Measurements from ENCODE around the gene HBE1. TPM values are rescaled to one million over a fixed set of nuclear protein-coding genes. Genes with fewer than 3 reads are reported as not detected.
"Not testable (repeated sequence)": the region's sequence is repeated elsewhere in the genome, so short reads cannot be mapped to it uniquely, and the experiment has no call there.

The HBE1 gene
- total RNA-seq, 2 donors from 2014 or later: not detected

DNA sequence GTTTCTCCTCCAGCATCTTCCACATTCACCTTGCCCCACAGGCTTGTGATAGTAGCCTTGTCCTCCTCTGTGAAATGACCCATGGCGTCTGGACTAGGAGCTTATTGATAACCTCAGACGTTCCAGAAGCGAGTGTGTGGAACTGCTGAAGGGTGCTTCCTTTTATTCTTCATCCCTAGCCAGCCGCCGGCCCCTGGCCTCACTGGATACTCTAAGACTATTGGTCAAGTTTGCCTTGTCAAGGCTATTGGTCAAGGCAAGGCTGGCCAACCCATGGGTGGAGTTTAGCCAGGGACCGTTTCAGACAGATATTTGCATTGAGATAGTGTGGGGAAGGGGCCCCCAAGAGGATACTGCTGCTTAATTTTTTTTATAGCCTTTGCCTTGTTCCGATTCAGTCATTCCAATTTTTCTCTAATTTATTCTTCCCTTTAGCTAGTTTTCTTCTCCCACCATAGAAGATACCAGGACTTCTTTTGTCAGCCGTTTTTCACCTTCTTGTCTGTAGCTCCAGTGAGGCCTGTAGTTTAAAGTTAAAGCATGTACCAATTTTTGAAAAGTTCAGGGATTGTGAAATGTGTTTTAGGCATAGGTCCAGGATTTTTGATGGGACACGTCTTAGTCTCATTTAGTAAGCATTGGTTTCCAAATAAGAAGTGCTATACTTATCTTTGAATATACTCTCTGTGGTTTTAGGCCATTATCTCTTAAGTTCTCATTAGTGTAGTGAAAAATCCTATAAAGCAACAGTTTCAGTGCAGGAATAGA, 14.9 kb downstream of the HBE1 start, which contains the start of gene HBG2:
Gene HBG2, minus strand, starts transcription at position 136 of the 768 bp plus-strand sequence. Its CDS starts 53 bp downstream, at position 83.
- not testable (repeated sequence) for H3K9me3 ChIP-seq (ENCODE audit: control insufficient read depth, low read length, poor library complexity, severe bottlenecking); H3K4me1 Mint-ChIP-seq; H3K27ac Mint-ChIP-seq; DNase-seq; H3K4me3 Mint-ChIP-seq; H3K36me3 Mint-ChIP-seq (ENCODE audit: low read depth); ATAC-seq
- H3K27me3 Mint-ChIP-seq: peaks cover 30% of the 10 kb centered on the region

DNA sequence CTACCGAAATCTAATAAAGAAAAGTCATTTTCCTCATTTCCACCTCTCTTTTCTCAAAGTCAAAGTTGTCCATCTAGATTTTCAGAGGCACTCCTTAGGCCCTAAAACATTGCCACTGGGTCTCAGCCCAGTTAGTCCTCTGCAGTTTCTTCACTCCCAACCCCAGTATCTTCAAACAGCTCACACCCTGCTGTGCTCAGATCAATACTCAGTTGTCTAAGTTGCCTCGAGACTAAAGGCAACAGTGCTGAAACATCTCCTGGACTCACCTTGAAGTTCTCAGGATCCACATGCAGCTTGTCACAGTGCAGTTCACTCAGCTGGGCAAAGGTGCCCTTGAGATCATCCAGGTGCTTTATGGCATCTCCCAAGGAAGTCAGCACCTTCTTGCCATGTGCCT, 15.7 kb downstream of the HBE1 start:
- H3K36me3 Mint-ChIP-seq (ENCODE audit: low read depth); H3K4me3 Mint-ChIP-seq; H3K27ac Mint-ChIP-seq; H3K9me3 ChIP-seq (ENCODE audit: control insufficient read depth, low read length, poor library complexity, severe bottlenecking); ATAC-seq; H3K4me1 Mint-ChIP-seq; DNase-seq: not testable (repeated sequence)
- H3K27me3 Mint-ChIP-seq: peaks cover 30% of the 10 kb centered on the region

DNA sequence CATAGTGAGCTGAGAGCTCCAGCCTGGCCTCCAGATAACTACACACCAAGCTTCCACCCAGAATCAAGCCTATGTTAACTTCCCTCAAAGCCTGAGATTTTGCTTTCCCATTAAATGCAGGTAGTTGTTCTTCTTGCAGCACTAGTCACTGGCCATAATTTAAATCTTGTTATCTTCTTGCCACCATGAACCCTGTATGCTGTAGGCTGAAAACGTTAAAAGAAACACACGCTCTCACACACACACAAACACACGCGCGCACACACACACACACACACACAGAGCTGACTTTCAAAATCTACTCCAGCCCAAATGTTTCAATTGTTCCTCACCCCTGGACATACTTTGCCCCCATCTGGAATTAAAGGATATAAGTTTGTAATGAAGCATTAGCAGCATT, 16.3 kb downstream of the HBE1 start:
- not testable (repeated sequence) for H3K9me3 ChIP-seq (ENCODE audit: control insufficient read depth, low read length, poor library complexity, severe bottlenecking); H3K4me1 Mint-ChIP-seq; ATAC-seq; DNase-seq; H3K27ac Mint-ChIP-seq; H3K4me3 Mint-ChIP-seq; H3K36me3 Mint-ChIP-seq (ENCODE audit: low read depth)
- peaks cover 30% of the 10 kb centered on the region for H3K27me3 Mint-ChIP-seq

DNA sequence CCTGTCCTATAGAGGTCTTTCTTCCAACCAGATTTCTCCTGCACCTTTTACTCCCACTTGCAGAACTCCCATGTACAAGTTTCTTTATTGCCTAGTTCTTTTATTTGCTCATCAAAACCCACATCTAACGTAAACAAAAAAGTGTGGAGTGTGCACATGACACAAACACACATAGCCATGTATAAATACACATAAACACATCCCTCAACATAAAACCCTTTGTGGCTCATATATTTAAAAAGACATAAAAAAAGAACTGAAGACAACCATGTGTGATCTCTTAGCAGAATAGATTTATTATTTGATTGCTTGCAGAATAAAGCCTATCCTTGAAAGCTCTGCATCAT, 16.9 kb downstream of the HBE1 start:
- Mint-ChIP-seq H3K4me3 (no peak overlapping the region), H3K27ac (no peak overlapping the region), H3K4me1 (no peaks in the 10 kb centered on the region), H3K27me3 (peaks cover 30% of the 10 kb centered on the region), H3K36me3 (ENCODE audit: low read depth) (no peaks in the 10 kb centered on the region)
- ATAC-seq: no peak
- DNase-seq: no peak
- H3K9me3 ChIP-seq (ENCODE audit: control insufficient read depth, low read length, poor library complexity, severe bottlenecking): no peaks in the 10 kb centered on the region

DNA sequence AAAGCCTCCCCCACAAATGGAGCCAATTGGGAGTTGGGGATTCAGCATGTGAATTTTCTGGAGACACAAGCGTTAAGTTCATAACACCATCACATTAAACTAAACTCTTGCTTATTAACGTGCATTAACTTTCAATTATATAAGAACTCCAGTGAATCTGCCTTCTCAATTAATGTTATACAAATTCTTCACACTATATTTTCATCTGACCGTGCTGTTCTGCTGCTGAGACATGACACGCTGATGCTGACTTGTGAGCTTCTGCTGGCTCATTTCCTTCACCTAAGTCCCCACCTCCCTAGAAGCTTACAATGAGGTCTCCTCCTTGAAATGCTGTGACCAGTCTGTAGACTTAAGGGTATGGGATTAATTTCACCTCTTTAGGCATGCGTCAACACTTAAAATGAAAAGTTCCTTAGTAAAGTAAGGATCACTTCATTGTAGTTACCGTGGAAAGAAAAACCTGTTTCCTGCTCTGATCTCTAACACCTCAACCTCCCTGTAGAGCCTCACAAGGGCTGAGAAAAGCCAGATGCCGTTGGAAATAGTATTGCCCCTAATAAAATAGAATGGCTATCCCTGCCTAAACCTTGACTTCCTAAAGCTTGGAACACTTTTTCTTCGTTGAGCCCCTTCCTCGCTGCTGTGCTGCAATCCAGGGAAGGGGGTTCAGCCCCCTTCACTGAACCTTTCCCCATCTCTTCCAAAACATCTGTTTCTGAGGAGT, 17.4 kb downstream of the HBE1 start:
- no peak for ATAC-seq
- no peaks in the 10 kb centered on the region for H3K36me3 Mint-ChIP-seq (ENCODE audit: low read depth)
- no peak for DNase-seq
- no peak overlapping the region for H3K27ac Mint-ChIP-seq
- H3K4me3 Mint-ChIP-seq: no peak overlapping the region
- H3K27me3 Mint-ChIP-seq: peaks cover 30% of the 10 kb centered on the region
- no peaks in the 10 kb centered on the region for H3K4me1 Mint-ChIP-seq
- H3K9me3 ChIP-seq (ENCODE audit: control insufficient read depth, low read length, poor library complexity, severe bottlenecking): no peaks in the 10 kb centered on the region

DNA sequence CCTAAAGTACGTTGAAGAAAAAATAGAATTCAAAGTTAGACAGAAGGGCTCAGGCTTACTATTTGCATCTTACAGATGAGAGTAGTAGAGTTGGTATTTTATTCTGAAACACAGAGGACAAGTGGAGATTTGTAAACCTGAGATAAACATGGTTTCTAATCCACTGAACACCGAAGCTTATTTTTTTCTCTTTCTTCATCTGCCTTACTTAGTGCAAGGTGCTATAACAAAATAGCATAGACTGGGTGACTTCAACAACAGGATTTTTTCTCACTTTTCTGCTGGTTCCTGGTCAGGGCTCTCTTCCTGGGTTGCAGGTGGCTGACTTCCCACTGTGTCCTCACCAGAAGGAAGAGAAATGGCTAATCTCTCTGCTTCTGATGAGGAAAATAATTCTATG, 18.0 kb downstream of the HBE1 start:
- no peaks in the 10 kb centered on the region for H3K4me1 Mint-ChIP-seq
- no peak for ATAC-seq

DNA sequence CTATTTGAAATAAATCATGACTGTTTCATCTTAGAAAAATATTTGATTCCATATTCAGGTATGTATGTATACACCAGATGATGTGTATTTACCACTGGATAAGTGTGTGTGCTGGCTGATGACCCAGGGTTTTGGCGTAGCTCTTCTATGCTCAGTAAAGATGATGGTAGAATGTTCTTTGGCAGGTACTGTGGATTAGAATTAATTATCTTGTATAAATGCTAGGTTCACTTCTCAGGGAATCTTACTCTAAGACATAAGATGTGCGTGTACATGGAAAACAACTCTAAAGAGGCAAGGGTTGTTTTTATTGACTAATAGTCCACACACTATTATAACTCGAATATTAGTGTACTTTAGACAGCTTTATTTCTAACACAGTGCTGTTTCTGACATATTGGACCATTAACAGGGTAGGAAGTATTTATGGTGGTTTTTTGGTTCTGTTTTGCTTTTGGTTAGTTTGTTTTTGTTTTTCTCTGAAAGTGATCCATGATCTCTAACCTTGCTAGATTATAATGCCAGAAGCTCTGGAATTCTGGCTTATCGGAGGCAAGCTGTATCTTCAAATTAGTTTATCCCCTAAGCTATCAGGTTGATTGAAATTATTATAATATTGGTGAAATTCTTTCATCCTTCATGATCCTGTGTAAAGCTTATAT, 19.1 kb downstream of the HBE1 start:
- no peaks in the 10 kb centered on the region for H3K9me3 ChIP-seq (ENCODE audit: control insufficient read depth, low read length, poor library complexity, severe bottlenecking)
- ATAC-seq (no peak), DNase-seq (no peak)
- Mint-ChIP-seq H3K4me3 (no peak overlapping the region), H3K4me1 (no peaks in the 10 kb centered on the region), H3K27me3 (peaks cover 38% of the 10 kb centered on the region), H3K36me3 (ENCODE audit: low read depth) (no peaks in the 10 kb centered on the region), H3K27ac (no peak overlapping the region)

More for the DNA sequence above, 18.0 kb downstream of the HBE1 start:
- no peak overlapping the region for H3K4me3 Mint-ChIP-seq
- no peak overlapping the region for H3K27ac Mint-ChIP-seq
- peaks cover 32% of the 10 kb centered on the region for H3K27me3 Mint-ChIP-seq
- DNase-seq: no peak
- no peaks in the 10 kb centered on the region for H3K9me3 ChIP-seq (ENCODE audit: control insufficient read depth, low read length, poor library complexity, severe bottlenecking)
- no peaks in the 10 kb centered on the region for H3K36me3 Mint-ChIP-seq (ENCODE audit: low read depth)

DNA sequence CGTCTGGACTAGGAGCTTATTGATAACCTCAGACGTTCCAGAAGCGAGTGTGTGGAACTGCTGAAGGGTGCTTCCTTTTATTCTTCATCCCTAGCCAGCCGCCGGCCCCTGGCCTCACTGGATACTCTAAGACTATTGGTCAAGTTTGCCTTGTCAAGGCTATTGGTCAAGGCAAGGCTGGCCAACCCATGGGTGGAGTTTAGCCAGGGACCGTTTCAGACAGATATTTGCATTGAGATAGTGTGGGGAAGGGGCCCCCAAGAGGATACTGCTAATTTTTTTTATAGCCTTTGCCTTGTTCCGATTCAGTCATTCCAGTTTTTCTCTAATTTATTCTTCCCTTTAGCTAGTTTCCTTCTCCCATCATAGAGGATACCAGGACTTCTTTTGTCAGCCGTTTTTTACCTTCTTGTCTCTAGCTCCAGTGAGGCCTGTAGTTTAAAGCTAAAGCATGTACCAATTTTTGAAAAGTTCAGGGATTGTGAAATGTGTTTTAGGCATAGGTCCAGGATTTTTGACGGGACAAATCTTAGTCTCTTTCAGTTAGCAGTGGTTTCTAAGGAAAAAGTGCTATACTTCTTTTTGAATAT, 19.8 kb downstream of the HBE1 start, which contains the start of gene HBG1:
Gene HBG1, minus strand, starts transcription at position 51 of the 590 bp plus-strand sequence. CDS start 53 bp downstream, outside the sequence.
- not testable (repeated sequence) for DNase-seq; ATAC-seq; H3K4me1 Mint-ChIP-seq; H3K27ac Mint-ChIP-seq; H3K9me3 ChIP-seq (ENCODE audit: control insufficient read depth, low read length, poor library complexity, severe bottlenecking); H3K4me3 Mint-ChIP-seq; H3K36me3 Mint-ChIP-seq (ENCODE audit: low read depth)
- H3K27me3 Mint-ChIP-seq: peaks cover 42% of the 10 kb centered on the region

DNA sequence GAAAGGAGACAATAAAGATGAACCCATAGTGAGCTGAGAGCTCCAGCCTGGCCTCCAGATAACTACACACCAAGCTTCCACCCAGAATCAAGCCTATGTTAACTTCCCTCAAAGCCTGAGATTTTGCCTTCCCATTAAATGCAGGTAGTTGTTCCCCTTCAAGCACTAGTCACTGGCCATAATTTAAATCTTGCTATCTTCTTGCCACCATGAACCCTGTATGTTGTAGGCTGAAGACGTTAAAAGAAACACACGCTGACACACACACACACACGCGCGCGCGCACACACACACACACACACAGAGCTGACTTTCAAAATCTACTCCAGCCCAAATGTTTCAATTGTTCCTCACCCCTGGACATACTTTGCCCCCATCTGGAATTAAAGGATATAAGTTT, 21.2 kb downstream of the HBE1 start:
- not testable (repeated sequence) for H3K27ac Mint-ChIP-seq; H3K4me1 Mint-ChIP-seq; H3K36me3 Mint-ChIP-seq (ENCODE audit: low read depth); H3K9me3 ChIP-seq (ENCODE audit: control insufficient read depth, low read length, poor library complexity, severe bottlenecking); DNase-seq; ATAC-seq; H3K4me3 Mint-ChIP-seq
- peaks cover 43% of the 10 kb centered on the region for H3K27me3 Mint-ChIP-seq

DNA sequence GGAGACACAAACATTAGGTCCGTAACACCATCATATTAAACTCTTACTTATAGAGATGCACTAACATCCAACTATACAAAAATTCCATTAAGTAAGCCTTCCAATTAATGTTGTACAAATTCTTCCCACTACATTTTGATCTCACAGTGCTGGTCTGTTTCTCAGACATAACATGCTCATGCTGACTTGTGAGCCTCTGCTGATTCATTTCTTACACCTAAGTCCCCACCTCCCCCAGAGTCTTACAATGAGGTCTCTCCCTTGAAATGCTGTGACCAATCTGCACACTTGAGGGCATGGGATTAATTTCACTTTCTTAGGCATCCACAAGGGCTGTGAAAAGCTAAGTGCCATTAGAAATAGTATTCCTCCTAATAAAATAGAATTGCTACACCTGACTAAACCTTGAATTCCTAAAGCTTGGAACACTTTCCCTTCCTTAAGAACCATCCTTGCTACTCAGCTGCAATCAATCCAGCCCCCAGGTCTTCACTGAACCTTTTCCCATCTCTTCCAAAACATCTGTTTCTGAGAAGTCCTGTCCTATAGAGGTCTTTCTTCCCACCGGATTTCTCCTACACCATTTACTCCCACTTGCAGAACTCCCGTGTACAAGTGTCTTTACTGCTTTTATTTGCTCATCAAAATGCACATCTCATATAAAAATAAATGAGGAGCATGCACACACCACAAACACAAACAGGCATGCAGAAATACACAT, 22.1 kb downstream of the HBE1 start:
- Mint-ChIP-seq H3K36me3 (ENCODE audit: low read depth) (no peaks in the 10 kb centered on the region), H3K4me3 (no peak overlapping the region), H3K27ac (no peak overlapping the region), H3K27me3 (peaks cover 42% of the 10 kb centered on the region), H3K4me1 (no peaks in the 10 kb centered on the region)
- no peak for DNase-seq
- no peaks in the 10 kb centered on the region for H3K9me3 ChIP-seq (ENCODE audit: control insufficient read depth, low read length, poor library complexity, severe bottlenecking)
- no peak for ATAC-seq

DNA sequence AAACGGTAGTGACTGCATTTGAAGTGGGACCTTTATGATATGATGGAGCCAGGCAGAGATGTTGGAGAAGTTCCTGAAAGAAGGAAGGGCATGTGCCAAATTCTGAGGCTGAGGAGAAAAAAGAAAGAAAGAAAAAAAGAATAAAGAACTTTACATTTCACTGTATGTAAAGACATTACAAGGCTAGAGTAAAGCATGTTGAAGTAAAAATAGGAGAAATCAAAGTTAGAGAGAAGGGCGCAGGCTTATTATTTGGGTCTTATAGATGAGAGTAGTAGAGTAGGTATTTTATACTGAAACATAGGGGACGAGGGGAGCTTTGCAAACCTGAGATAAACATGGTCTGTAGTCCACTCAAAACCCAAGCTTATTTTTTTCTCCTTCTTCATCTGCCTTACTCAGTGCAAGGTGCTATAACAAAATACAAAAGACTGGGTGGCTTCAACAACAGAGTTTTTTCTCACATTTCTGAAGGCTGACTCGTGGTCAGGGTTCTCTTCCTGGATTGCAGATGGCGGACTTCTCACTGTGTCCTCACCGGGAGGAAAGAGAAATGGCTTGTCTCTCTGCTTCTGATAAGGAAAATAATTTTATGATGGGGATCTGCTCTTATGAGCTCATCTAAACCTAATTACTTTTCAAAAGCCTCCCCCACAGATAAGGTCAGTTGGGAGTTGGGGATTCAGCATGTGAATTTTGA, 22.8 kb downstream of the HBE1 start:
- Mint-ChIP-seq H3K36me3 (ENCODE audit: low read depth) (no peaks in the 10 kb centered on the region), H3K27ac (no peak overlapping the region)

DNA sequence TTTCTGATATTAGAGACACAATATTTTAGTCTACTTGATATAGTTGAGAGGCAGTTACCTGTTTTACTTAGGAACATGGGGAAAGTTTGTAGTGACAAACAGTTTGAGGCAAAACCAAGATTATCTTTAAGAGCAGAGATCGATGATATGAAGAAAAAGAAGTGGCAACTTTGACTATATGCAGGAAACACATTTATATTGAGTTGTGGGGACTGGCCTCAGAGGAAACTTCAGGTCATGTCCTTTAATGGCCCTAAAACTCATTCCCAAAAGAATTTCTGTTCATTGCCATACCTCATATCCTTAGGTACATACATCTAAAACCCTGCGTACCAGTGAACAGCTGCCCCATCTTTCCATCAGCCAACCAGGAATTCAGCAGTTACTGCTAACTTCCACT, 24.6 kb downstream of the HBE1 start:
- no peaks in the 10 kb centered on the region for H3K36me3 Mint-ChIP-seq (ENCODE audit: low read depth)
- ATAC-seq: no peak
- no peaks in the 10 kb centered on the region for H3K9me3 ChIP-seq (ENCODE audit: control insufficient read depth, low read length, poor library complexity, severe bottlenecking)
- no peak overlapping the region for H3K4me3 Mint-ChIP-seq
- DNase-seq: no peak
- H3K4me1 Mint-ChIP-seq: no peaks in the 10 kb centered on the region
- no peak overlapping the region for H3K27ac Mint-ChIP-seq
- H3K27me3 Mint-ChIP-seq: peaks cover 38% of the 10 kb centered on the region

More for the DNA sequence above, 22.8 kb downstream of the HBE1 start:
- Mint-ChIP-seq H3K27me3 (peaks cover 45% of the 10 kb centered on the region), H3K4me1 (no peaks in the 10 kb centered on the region), H3K4me3 (no peak overlapping the region)
- ATAC-seq (no peak), DNase-seq (no peak)
- H3K9me3 ChIP-seq (ENCODE audit: control insufficient read depth, low read length, poor library complexity, severe bottlenecking): no peaks in the 10 kb centered on the region
